Left renal cortex interstitium (tissue), 4 donors: ENCODE results near the gene EVI5. TPM values are rescaled to one million over a fixed set of nuclear protein-coding genes. Genes with fewer than 3 reads are reported as not detected.

Source experiments
- DNase-seq, 4 donors: peaks; one replicate each; pipeline ENCODE4 v3.0.0-alpha.2; 2013; ENCODE audit warnings: low read depth in 4 of 4, low spot score in 2 of 4, missing footprints in 1 of 4
- polyA plus RNA-seq, 4 donors: library from polyadenylated mRNA; unstranded; fragments of 120-200 nt; gene quantifications; one replicate each; pipeline ENCODE4 v1.2.1, GENCODE V29; 2013; ENCODE audit not compliant: insufficient read length in 4 of 4

The EVI5 gene
- polyA plus RNA-seq, 4 donors, result 16.4 to 21.7 (median 18.7) TPM

- DNase-seq, result no peak
Observed at GRCh38 chr1:92488832-92489231, 296.1 kb downstream of the EVI5 start.

GRCh38 chr1:92488416-92488815, 296.5 kb downstream of the EVI5 start:
- no peak for DNase-seq

- no peak for DNase-seq
Observed at GRCh38 chr1:92487078-92487605, 297.8 kb downstream of the EVI5 start.

- peak in 1 of 4 donors; percentile 25 for DNase-seq
Observed at GRCh38 chr1:92486251-92487077, 298.4 kb downstream of the EVI5 start, which contains the start of gene GFI1. GFI1 (minus strand) TSS chr1:92486925; CDS start chr1:92483487, 3,438 bp downstream.

- DNase-seq, result peak in 1 of 4 donors; percentile 20
Observed at GRCh38 chr1:92485381-92486250, 299.3 kb downstream of the EVI5 start.

- DNase-seq, result peak in 1 of 4 donors; percentile 16
Observed at GRCh38 chr1:92484472-92485380, 300.2 kb downstream of the EVI5 start.

- DNase-seq, result peak in 1 of 4 donors; percentile 16
Observed at GRCh38 chr1:92483610-92484471, 301.1 kb downstream of the EVI5 start.

GRCh38 chr1:92482665-92483609, 302.0 kb downstream of the EVI5 start:
- DNase-seq, result no peak

- DNase-seq, result peak in 1 of 4 donors; percentile 33
Observed at GRCh38 chr1:92481971-92482664, 302.8 kb downstream of the EVI5 start.

GRCh38 chr1:92481599-92481925, 303.3 kb downstream of the EVI5 start:
- DNase-seq, result peak in 1 of 4 donors; percentile 10

- DNase-seq, result no peak
Observed at GRCh38 chr1:92480813-92481598, 303.9 kb downstream of the EVI5 start.

- DNase-seq, result no peak
Observed at GRCh38 chr1:92480200-92480812, 304.6 kb downstream of the EVI5 start.

- no peak for DNase-seq
Observed at GRCh38 chr1:92479587-92479986, 305.3 kb downstream of the EVI5 start.

- DNase-seq, result no peak
Observed at GRCh38 chr1:92478393-92478792, 306.5 kb downstream of the EVI5 start.

- DNase-seq, result no peak
Observed at GRCh38 chr1:92476071-92476631, 308.8 kb downstream of the EVI5 start.

- no peak for DNase-seq
Observed at GRCh38 chr1:92475029-92475428, 309.9 kb downstream of the EVI5 start.
